Measurements from ENCODE around the gene MLKL. TPM values are rescaled to one million over a fixed set of nuclear protein-coding genes. Genes with fewer than 3 reads are reported as not detected.

Gene MLKL
- total and polyA plus RNA-seq, 2 experiments from 2014 or later: 10.4 to 13.6 TPM

- Histone ChIP-seq H3K36me3 (ENCODE audit: low read depth) (peaks cover 7% of the 10 kb centered on the region), H3K9me2 (ENCODE audit: insufficient read depth) (no peaks in the 10 kb centered on the region), H3K79me2 (ENCODE audit: insufficient read depth) (peaks cover 44% of the 10 kb centered on the region), H3K4me2 (ENCODE audit: unreplicated experiment) (peak overlapping the region; percentile 75), H3F3A (ENCODE audit: insufficient read depth) (peaks cover 6% of the 10 kb centered on the region; the same call in 1 of the 2 replicates), H3K4me3 (peak overlapping the region; percentile 84), H4K20me1 (ENCODE audit: insufficient read depth) (no peaks in the 10 kb centered on the region), H3K27me3 (replicated peaks; ENCODE audit: insufficient read depth) (no peaks in the 10 kb centered on the region), H3K27ac (peak overlapping the region; percentile 13), H3K9ac (peak overlapping the region; percentile 77), H2AFZ (peak overlapping the region; percentile 97), H3K4me1 (ENCODE audit: insufficient read depth) (0 out of 2 replicates have a peak, but pooled peaks cover 4% of the 10 kb centered on the region), H3K9me3 (ENCODE audit: low read depth) (no peaks in the 10 kb centered on the region)
- 1 to 2% methylated on average over 23 of the region's 23 CpGs for WGBS, 2 experiments (ENCODE audit: low coverage in 1 of 2, low lambda C conversion rate in 2 of 2, missing lambda C conversion rate in 2 of 2)
- in situ Hi-C loops (cut with MboI): no loop called here
- no peak for TF ChIP-seq EZH2 (IDR thresholded peaks at IDR 0.05; ENCODE audit: insufficient read depth, poor library complexity, severe bottlenecking)
- no peak for TF ChIP-seq EZH2phosphoT487 (IDR thresholded peaks at IDR 0.05; ENCODE audit: insufficient read depth, low read depth)
- peak; percentile 57 for DNase-seq
These were observed 33.4 kb downstream of the MLKL start for GRCh38 chr16:74667255-74667700.

- Histone ChIP-seq H3K9me3 (ENCODE audit: low read depth) (no peaks in the 10 kb centered on the region), H3F3A (ENCODE audit: insufficient read depth) (peaks cover 6% of the 10 kb centered on the region; the same call in 1 of the 2 replicates), H3K36me3 (ENCODE audit: low read depth) (peaks cover 10% of the 10 kb centered on the region), H3K4me2 (ENCODE audit: unreplicated experiment) (peak within 1 kb of the TSS; percentile 84), H4K20me1 (ENCODE audit: insufficient read depth) (no peaks in the 10 kb centered on the region), H3K4me1 (ENCODE audit: insufficient read depth) (0 out of 2 replicates have a peak, but pooled peaks cover 4% of the 10 kb centered on the region), H3K27ac (peak within 1 kb of the TSS; percentile 79), H3K27me3 (replicated peaks; ENCODE audit: insufficient read depth) (no peaks in the 10 kb centered on the region), H3K79me2 (ENCODE audit: insufficient read depth) (peaks cover 50% of the 10 kb centered on the region), H3K4me3 (peak within 1 kb of the TSS; percentile 98), H3K9ac (peak within 1 kb of the TSS; percentile 96), H2AFZ (peak within 1 kb of the TSS; percentile 97), H3K9me2 (ENCODE audit: insufficient read depth) (no peaks in the 10 kb centered on the region)
- WGBS, 2 experiments (ENCODE audit: low coverage in 1 of 2, low lambda C conversion rate in 2 of 2, missing lambda C conversion rate in 2 of 2): 1% methylated on average over 59 to 63 of the region's 63 CpGs
- peak; percentile 100 for DNase-seq
- in situ Hi-C loops (cut with MboI): no loop called here
- TF ChIP-seq EZH2 (IDR thresholded peaks at IDR 0.05; ENCODE audit: insufficient read depth, poor library complexity, severe bottlenecking) (no peak), EZH2phosphoT487 (IDR thresholded peaks at IDR 0.05; ENCODE audit: insufficient read depth, low read depth) (no peak)
These were observed 34.0 kb downstream of the MLKL start, which contains the start of gene RFWD3 for GRCh38 chr16:74666425-74667254. TSS of gene RFWD3 (minus strand) at chr16:74666877. CDS start at chr16:74661449, 5,428 bp downstream.

- Histone ChIP-seq H3K9me2 (ENCODE audit: insufficient read depth) (no peaks in the 10 kb centered on the region), H3K79me2 (ENCODE audit: insufficient read depth) (peaks cover 56% of the 10 kb centered on the region), H3K36me3 (ENCODE audit: low read depth) (peaks cover 15% of the 10 kb centered on the region), H3K4me1 (ENCODE audit: insufficient read depth) (0 out of 2 replicates have a peak, but pooled peaks cover 4% of the 10 kb centered on the region), H3K27ac (peak overlapping the region; percentile 79), H3K27me3 (replicated peaks; ENCODE audit: insufficient read depth) (no peaks in the 10 kb centered on the region), H3K9me3 (ENCODE audit: low read depth) (no peaks in the 10 kb centered on the region), H3K9ac (peak overlapping the region; percentile 96), H3K4me3 (peak overlapping the region; percentile 98), H3K4me2 (ENCODE audit: unreplicated experiment) (peak overlapping the region; percentile 84), H4K20me1 (ENCODE audit: insufficient read depth) (no peaks in the 10 kb centered on the region), H2AFZ (peak overlapping the region; percentile 84), H3F3A (ENCODE audit: insufficient read depth) (peaks cover 6% of the 10 kb centered on the region; the same call in 1 of the 2 replicates)
- TF ChIP-seq EZH2 (IDR thresholded peaks at IDR 0.05; ENCODE audit: insufficient read depth, poor library complexity, severe bottlenecking): no peak
- in situ Hi-C loops (cut with MboI): no loop called here
- DNase-seq: no peak
- 0 to 1% methylated on average over 6 to 8 of the region's 8 CpGs for WGBS, 2 experiments (ENCODE audit: low coverage in 1 of 2, low lambda C conversion rate in 2 of 2, missing lambda C conversion rate in 2 of 2)
These were observed 34.6 kb downstream of the MLKL start for GRCh38 chr16:74666010-74666421.

- no peaks in the 10 kb centered on the region for H3K4me1 ChIP-seq (ENCODE audit: insufficient read depth)
- H3K79me2 ChIP-seq (ENCODE audit: insufficient read depth): peaks cover 100% of the 10 kb centered on the region
- H3K9me2 ChIP-seq (ENCODE audit: insufficient read depth): no peaks in the 10 kb centered on the region
- no peak for DNase-seq
- TF ChIP-seq EZH2 (IDR thresholded peaks at IDR 0.05; ENCODE audit: insufficient read depth, poor library complexity, severe bottlenecking) (no peak), EZH2phosphoT487 (IDR thresholded peaks at IDR 0.05; ENCODE audit: insufficient read depth, low read depth) (no peak)
- H3K36me3 ChIP-seq (ENCODE audit: low read depth): peaks cover 43% of the 10 kb centered on the region
- H3F3A ChIP-seq (ENCODE audit: insufficient read depth): no peaks in the 10 kb centered on the region
- no peak overlapping the region for H2AFZ ChIP-seq
- H3K9ac ChIP-seq: no peak overlapping the region
- no peak overlapping the region for H3K4me2 ChIP-seq (ENCODE audit: unreplicated experiment)
- no peaks in the 10 kb centered on the region for H3K9me3 ChIP-seq (ENCODE audit: low read depth)
- H3K27ac ChIP-seq: no peak overlapping the region
- in situ Hi-C loops (cut with MboI): no loop called here
- WGBS, 2 experiments (ENCODE audit: low coverage in 1 of 2, low lambda C conversion rate in 2 of 2, missing lambda C conversion rate in 2 of 2): 73 to 81% methylated on average over 5 of the region's 5 CpGs
- H3K27me3 ChIP-seq (replicated peaks; ENCODE audit: insufficient read depth): no peaks in the 10 kb centered on the region
- H4K20me1 ChIP-seq (ENCODE audit: insufficient read depth): 0 out of 2 replicates have a peak, but pooled peaks cover 4% of the 10 kb centered on the region
- H3K4me3 ChIP-seq: no peak overlapping the region
These were observed 39.6 kb downstream of the MLKL start for GRCh38 chr16:74661064-74661463.

All from GM23248 (cell line).